Measurements from ENCODE around the gene SMIM3.

GRCh38 chr5:150740992-150741391 lies 37.6 kb upstream of the SMIM3 start:
- TF ChIP-seq POLR2A (IDR thresholded peaks at IDR 0.05; ENCODE audit: low read depth, low read length) (no peak), POLR2AphosphoS5 (IDR thresholded peaks at IDR 0.05; ENCODE audit: low read depth, low read length) (no peak)

Measured in GM12892 (cell line).